CD14-positive monocyte (primary cell): ENCODE measurements around the gene PLEKHM3. TPM values are rescaled to one million over a fixed set of nuclear protein-coding genes. Genes with fewer than 3 reads are reported as not detected.

Experiments
- DNase-seq, 3 donors: peaks; one replicate each; pipeline ENCODE4 v3.0.0-alpha.2; 2011 to 2022
- H2AFZ ChIP-seq: 2 replicates; pipeline ENCODE4 v1.6.0; 2012; ENCODE audit warnings: mild to moderate bottlenecking, low read depth, low read length, inconsistent platforms; ENCODE audit not compliant: insufficient read depth, poor library complexity, severe bottlenecking
- H3K27ac ChIP-seq, 2 donors: 1 replicate in 1 of 2; 2 replicates in 1 of 2; pipeline ENCODE4 v1.5.1; 2012 to 2013; ENCODE audit warnings: low read length in 2 of 2, control low read depth in 1 of 2, inconsistent platforms in 1 of 2, low read depth in 1 of 2, mild to moderate bottlenecking in 1 of 2
- H3K27me3 ChIP-seq, 2 donors: one replicate each; pipeline versions ENCODE4 v1.6.0 to v1.6.1; 2011 to 2013; ENCODE audit warnings: low read length in 2 of 2; ENCODE audit not compliant: control insufficient read depth in 2 of 2, insufficient read depth in 2 of 2
- H3K36me3 ChIP-seq, 2 donors: replicated peaks in 1 of 2; 1 replicate in 1 of 2; 2 replicates in 1 of 2; pipeline versions ENCODE4 v1.5.1 to v1.6.1; 2012 to 2013; ENCODE audit warnings: low read length in 2 of 2, control low read depth in 1 of 2, inconsistent platforms in 1 of 2, mild to moderate bottlenecking in 1 of 2; ENCODE audit not compliant: insufficient read depth in 2 of 2, control insufficient read depth in 1 of 2
- H3K4me1 ChIP-seq, 2 donors: 1 replicate in 1 of 2; 2 replicates in 1 of 2; pipeline versions ENCODE4 v1.5.1 to v1.6.1; 2012 to 2013; ENCODE audit warnings: low read length in 2 of 2, control low read depth in 1 of 2, inconsistent platforms in 1 of 2, mild to moderate bottlenecking in 1 of 2, moderate library complexity in 1 of 2; ENCODE audit not compliant: insufficient read depth in 2 of 2, control insufficient read depth in 1 of 2
- H3K4me2 ChIP-seq: replicated peaks from 2 replicates; pipeline ENCODE3; 2012; ENCODE audit warnings: low read length, moderate library complexity, mild to moderate bottlenecking; ENCODE audit not compliant: poor library complexity, severe bottlenecking; ENCODE audit errors: extremely low read depth
- H3K4me3 ChIP-seq, 3 experiments: fragments of 200-600 bp in 1 of 3; sonication (generic) in 1 of 3; replicated peaks in 1 of 3; 1 replicate in 2 of 3; 2 replicates in 1 of 3; pipeline ENCODE4 v1.5.1; 2011 to 2013; ENCODE audit warnings: low read length in 3 of 3, mild to moderate bottlenecking in 3 of 3, control low read depth in 2 of 3, low read depth in 2 of 3, inconsistent platforms in 1 of 3, moderate library complexity in 1 of 3
- H3K79me2 ChIP-seq: 2 replicates; pipeline ENCODE4 v1.6.0; 2012; ENCODE audit warnings: mild to moderate bottlenecking, control low read depth, inconsistent platforms, low read length, moderate library complexity; ENCODE audit not compliant: insufficient read depth
- H3K9ac ChIP-seq: 2 replicates; pipeline ENCODE4 v1.6.0; 2017; ENCODE audit warnings: low read length, mild to moderate bottlenecking; ENCODE audit not compliant: insufficient read depth, poor library complexity, severe bottlenecking
- H3K9me3 ChIP-seq, 2 donors: replicated peaks in 1 of 2; 1 replicate in 1 of 2; 2 replicates in 1 of 2; pipeline versions ENCODE4 v1.5.1 to v1.6.1; 2012 to 2013; ENCODE audit warnings: low read length in 2 of 2, control low read depth in 1 of 2; ENCODE audit not compliant: control insufficient read depth in 1 of 2, insufficient read depth in 1 of 2
- H4K20me1 ChIP-seq: 2 replicates; pipeline ENCODE4 v1.6.0; 2012; ENCODE audit warnings: mild to moderate bottlenecking, low read length, control low read depth, moderate library complexity; ENCODE audit not compliant: insufficient read depth
- H3K27ac Mint-ChIP-seq, 7 donors: one replicate each; pipeline ENCODE4 v1.8.0; 2020; ENCODE audit warnings: mild to moderate bottlenecking in 7 of 7, mixed read lengths in 7 of 7, moderate library complexity in 6 of 7, inconsistent platforms in 2 of 7
- H3K27me3 Mint-ChIP-seq, 3 donors: one replicate each; pipeline ENCODE4 v1.8.0; 2021 to 2022; ENCODE audit warnings: low read depth in 3 of 3, mild to moderate bottlenecking in 3 of 3, mixed read lengths in 3 of 3, moderate library complexity in 3 of 3, inconsistent platforms in 1 of 3
- H3K36me3 Mint-ChIP-seq, 2 donors: one replicate each; pipeline ENCODE4 v1.8.0; 2020; ENCODE audit warnings: mixed read lengths in 2 of 2, inconsistent platforms in 1 of 2, mild to moderate bottlenecking in 1 of 2
- H3K4me1 Mint-ChIP-seq: one replicate; pipeline ENCODE4 v1.8.0; 2020; ENCODE audit warnings: mild to moderate bottlenecking, mixed read lengths
- H3K4me3 Mint-ChIP-seq, 2 donors: one replicate each; pipeline ENCODE4 v1.8.0; 2020; ENCODE audit warnings: mild to moderate bottlenecking in 2 of 2, mixed read lengths in 2 of 2, moderate library complexity in 1 of 2
- H3K9me3 Mint-ChIP-seq, 7 donors: one replicate each; pipeline ENCODE4 v1.8.0; 2020 to 2022; ENCODE audit warnings: mixed read lengths in 7 of 7, mild to moderate bottlenecking in 6 of 7, moderate library complexity in 6 of 7, inconsistent platforms in 2 of 7
- CTCF ChIP-seq: fragments of 200-600 bp; IDR thresholded peaks from one replicate; pipeline ENCODE4 v1.8.0; 2022; ENCODE audit warnings: antibody characterized with exemption, mild to moderate bottlenecking
- WGBS: methylation state at CpG from one replicate; pipeline ENCODE4 v1.1.5; 2013; ENCODE audit warnings: missing lambda C conversion rate; ENCODE audit not compliant: insufficient coverage; 5-methylcytosine and 5-hydroxymethylcytosine counted together
- intact Hi-C, 2 donors: fragments of 100-400 bp; cut with micrococcal nuclease; formaldehyde crosslinking; loops; one replicate each; pipeline versions ENCODE4 v1.15.0 to v1.15.1; 2023
- polyA plus RNA-seq, 3 donors: library from polyadenylated mRNA; depleted of rRNA in 1 of 3; unstranded in 2 of 3; stranded (reverse) in 1 of 3; fragments of 300-500 nt in 2 of 3; fragments of >200 nt in 1 of 3; fragmentation: Illumina TruSeq in 2 of 3; gene quantifications; 1 replicate in 2 of 3; 2 replicates in 1 of 3; pipeline ENCODE4 v1.2.3, GENCODE V29; 2012 to 2021

Gene PLEKHM3
- polyA plus RNA-seq, 3 donors: 3.0 to 8.0 (median 3.0) TPM

DNA sequence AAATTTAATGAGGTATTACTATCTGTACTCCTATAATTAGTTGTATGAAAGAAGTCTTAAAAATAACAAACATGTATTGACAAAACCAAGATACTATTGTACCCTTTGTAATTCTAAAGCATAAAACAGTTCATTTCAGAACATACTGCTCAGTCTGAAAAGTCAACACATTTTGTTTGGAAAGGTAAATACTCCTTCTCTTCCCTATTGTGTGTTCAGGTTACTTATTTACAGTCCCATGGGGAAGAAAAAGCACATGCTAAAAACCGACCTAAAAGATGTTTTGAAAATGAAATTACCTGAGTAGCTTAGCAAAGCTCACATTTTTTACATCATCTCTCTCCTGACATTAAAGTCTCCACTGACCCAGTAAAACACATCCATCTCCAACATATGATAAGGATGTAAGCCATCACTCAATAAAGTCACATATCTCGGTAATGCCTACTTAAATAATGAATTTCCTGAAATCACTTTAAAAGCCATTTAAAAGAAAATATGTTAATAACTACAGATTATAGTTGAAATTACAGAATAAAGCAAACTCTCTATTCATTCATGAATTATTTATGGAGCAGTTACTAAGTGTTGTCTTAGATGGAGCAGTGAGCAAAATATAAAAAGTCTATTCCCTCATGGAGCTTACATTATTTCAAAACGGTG, 180.0 kb downstream of the PLEKHM3 start:
- H3K9ac ChIP-seq: no peak overlapping the region
- no peak for TF ChIP-seq CTCF
- H3K27ac Mint-ChIP-seq: no peak overlapping the region

DNA sequence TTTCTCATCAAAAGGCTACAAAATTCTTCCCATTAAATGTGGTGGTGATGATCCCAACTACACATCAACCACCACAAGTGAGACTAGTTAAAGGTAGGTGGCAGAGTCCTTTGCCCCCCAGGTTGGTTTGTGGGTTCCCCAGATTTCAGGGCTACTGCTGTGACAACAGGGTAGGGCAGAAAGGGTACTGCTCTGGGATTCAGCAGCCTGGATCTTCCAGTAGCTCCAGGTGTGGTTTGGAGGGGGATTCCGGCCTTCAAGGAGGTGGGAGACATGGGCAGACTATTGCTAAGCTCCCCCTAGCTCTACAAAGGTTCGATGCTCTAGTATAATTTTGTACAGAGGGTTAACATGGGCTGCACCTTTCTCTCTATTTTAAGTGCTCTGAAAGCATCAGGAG, 180.7 kb downstream of the PLEKHM3 start:
- Mint-ChIP-seq H3K27me3 (no peaks in the 10 kb centered on the region), H3K36me3 (peaks cover under 1 to 20% of the 10 kb centered on the region in 2 donors), H3K27ac (no peak overlapping the region), H3K9me3 (peaks cover 0 to 3% (median 0%) of the 10 kb centered on the region in 7 donors), H3K4me1 (peaks cover 12% of the 10 kb centered on the region), H3K4me3 (no peak overlapping the region)
- Histone ChIP-seq H4K20me1 (no peaks in the 10 kb centered on the region), H3K27me3 (no peaks in the 10 kb centered on the region), H3K9me3 (no peaks in the 10 kb centered on the region), H3K79me2 (no peaks in the 10 kb centered on the region), H3K36me3 (peaks cover 0 to 4% of the 10 kb centered on the region in 2 donors), H2AFZ (no peak overlapping the region), H3K4me3 (no peak overlapping the region), H3K4me1 (peaks cover 7 to 14% of the 10 kb centered on the region in 2 donors), H3K4me2 (no peak overlapping the region), H3K27ac (no peak overlapping the region), H3K9ac (no peak overlapping the region)
- intact Hi-C loops: no loop called here
- no peak for DNase-seq
- WGBS: 0% methylated on average over 1 of the region's 2 CpGs
- no peak for TF ChIP-seq CTCF

More for the DNA sequence above, 180.0 kb downstream of the PLEKHM3 start:
- no peak overlapping the region for H2AFZ ChIP-seq
- H3K79me2 ChIP-seq: no peaks in the 10 kb centered on the region
- no peak overlapping the region for H3K4me2 ChIP-seq
- Mint-ChIP-seq H3K9me3 (peaks cover 0 to 3% (median 0%) of the 10 kb centered on the region in 7 donors), H3K36me3 (peaks cover 6 to 25% of the 10 kb centered on the region in 2 donors), H3K4me1 (peaks cover 12% of the 10 kb centered on the region), H3K4me3 (no peak overlapping the region), H3K27me3 (no peaks in the 10 kb centered on the region)
- no peak for DNase-seq
- WGBS: no CpG with 5 or more reads among the region's 3 CpGs
- H3K27ac ChIP-seq: no peak overlapping the region
- peaks cover 7 to 14% of the 10 kb centered on the region in 2 donors for H3K4me1 ChIP-seq
- peaks cover 0 to 11% of the 10 kb centered on the region in 2 donors for H3K36me3 ChIP-seq
- no peak overlapping the region for H3K4me3 ChIP-seq
- no peaks in the 10 kb centered on the region for H3K9me3 ChIP-seq
- no peaks in the 10 kb centered on the region for H4K20me1 ChIP-seq
- intact Hi-C loops: no loop called here
- no peaks in the 10 kb centered on the region for H3K27me3 ChIP-seq
